LNCAP (cell line): ENCODE measurements around the gene TGM3.

Source experiments
- TF ChIP-seq, protein P1 (sequence below): fragments of 450-650 bp; IDR thresholded peaks from 2 replicates; pipeline ENCODE4 v1.5.1; 2017; ENCODE audit warnings: mild to moderate bottlenecking

The TGM3 gene

DNA sequence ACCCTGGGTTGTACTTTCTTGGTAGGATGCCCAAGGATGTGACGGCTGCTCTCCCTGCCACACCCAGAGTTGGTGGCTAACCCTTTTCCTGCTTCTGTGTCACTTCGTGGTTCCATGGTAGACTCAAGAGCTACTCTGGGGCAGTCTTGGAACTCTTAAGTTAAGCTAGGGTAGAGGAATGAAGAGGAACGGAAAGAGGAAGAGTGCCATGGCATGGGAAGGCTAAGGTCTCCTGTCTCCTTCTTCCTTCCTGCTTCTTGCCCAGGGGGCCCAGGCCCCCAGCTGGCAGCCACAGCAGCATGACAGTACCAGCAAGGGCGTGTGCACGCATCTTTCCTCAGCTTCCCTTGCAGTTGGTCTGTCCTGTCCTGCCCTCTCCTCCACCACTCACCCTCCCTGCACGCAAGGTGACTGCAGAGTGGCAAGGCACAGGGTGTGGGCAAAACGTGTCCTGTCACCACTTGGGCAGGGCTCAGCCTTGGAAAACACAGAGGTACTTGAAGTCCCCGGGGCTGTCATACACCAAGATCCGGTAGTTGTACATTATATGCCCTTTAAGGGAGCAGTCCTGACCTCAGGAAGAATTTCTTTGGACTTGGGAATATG is 39.8 kb upstream of the TGM3 start:
- TF ChIP-seq, protein P1, sequence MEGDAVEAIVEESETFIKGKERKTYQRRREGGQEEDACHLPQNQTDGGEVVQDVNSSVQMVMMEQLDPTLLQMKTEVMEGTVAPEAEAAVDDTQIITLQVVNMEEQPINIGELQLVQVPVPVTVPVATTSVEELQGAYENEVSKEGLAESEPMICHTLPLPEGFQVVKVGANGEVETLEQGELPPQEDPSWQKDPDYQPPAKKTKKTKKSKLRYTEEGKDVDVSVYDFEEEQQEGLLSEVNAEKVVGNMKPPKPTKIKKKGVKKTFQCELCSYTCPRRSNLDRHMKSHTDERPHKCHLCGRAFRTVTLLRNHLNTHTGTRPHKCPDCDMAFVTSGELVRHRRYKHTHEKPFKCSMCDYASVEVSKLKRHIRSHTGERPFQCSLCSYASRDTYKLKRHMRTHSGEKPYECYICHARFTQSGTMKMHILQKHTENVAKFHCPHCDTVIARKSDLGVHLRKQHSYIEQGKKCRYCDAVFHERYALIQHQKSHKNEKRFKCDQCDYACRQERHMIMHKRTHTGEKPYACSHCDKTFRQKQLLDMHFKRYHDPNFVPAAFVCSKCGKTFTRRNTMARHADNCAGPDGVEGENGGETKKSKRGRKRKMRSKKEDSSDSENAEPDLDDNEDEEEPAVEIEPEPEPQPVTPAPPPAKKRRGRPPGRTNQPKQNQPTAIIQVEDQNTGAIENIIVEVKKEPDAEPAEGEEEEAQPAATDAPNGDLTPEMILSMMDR, result no peak

DNA sequence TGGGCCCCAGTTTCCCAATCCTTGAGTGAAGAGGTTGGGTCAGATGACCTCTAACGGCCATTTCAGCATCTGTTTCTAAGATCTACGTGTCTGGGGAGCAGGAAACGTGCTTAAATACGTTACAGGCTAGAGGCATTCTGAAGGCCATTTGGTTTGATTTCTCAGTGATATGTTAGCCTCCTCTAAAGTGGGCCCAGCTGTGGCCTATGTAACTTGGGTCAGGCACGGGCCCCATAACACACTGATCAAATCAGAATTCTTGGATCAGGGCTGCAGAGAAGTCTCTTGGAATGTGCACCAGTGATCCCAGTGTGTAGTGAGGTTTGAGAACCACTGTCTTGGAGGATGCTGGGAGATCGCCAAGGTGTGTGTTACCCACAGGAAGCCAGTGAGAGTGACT is 36.1 kb upstream of the TGM3 start:
- TF ChIP-seq, protein P1, result no peak

DNA sequence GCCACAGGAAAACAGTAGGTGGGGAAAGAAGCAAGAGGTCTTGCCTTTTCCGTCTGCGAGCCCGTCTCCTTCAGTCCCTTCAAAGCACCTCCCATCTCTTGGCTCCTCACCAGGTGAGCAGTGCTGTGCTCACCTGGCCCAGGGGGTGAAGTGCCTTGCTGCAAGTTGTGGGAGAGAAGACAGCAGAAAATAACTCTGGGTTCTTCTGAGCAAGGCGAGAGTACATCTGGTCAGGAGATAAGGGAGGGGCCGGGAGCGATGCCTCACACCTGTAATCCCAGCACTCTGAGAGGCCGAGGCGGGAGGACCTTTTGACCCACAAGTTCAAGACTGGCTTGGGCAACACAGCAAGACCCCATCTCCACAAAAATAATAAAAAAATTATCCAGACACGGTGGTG is 35.6 kb upstream of the TGM3 start:
- TF ChIP-seq, protein P1, result no peak

DNA sequence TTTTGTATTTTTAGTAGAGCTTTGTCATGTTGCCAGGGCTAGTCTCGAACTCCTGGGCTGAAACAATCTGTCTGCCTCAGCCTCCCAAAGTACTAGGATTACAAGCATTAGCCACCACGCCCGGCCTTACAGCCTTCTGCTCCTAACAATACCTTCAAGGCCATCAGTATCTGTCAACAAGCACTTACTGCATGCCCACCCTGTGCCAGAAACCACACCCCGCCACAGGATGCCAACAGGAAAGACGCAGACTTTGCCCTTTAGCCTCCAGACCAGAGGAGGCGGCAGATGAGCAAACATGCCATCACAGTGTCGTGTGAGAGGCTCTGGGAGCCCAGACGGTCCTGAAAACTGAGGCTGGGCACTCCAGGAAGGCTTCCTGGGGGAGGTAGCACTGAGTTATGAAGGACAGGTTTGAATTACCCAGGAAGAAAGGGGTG is 34.7 kb upstream of the TGM3 start:
- TF ChIP-seq, protein P1, result no peak

DNA sequence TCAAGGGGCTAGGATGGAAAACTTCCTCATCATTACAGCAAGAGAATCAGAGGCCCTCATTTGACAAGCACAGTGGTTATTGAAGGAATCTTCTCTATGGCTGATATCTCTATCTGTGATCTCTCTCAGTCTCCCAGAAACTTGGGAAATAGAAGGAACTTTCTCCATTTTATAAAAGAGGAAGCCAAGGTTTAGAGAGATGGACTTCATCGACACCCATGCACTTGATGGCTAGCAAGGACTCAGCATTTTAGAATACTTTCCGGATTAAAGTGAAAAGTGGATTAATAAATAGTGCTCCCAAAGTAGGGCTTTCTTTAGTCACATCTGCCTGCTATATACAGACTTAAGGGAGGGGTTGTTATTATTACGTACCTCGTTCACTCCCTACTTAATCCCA is 34.2 kb upstream of the TGM3 start:
- TF ChIP-seq, protein P1, result no peak

DNA sequence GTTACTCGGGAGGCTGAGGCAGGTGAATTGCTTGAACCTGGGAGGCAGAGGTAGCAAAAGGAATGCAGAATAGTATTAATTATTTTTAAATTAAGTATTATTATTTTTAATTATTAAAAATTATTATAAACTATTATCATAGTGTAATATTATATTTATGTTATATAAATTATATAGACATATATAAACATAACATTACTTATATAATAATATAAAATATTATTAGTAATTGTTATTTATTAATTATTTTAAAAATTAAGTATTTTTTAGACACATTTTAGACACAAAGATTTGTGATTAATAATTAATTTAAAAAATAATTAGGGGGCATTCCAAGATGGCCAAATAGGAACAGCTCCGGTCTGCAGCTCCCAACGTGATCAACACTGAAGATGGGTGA is 31.7 kb upstream of the TGM3 start:
- TF ChIP-seq, protein P1, result no peak

DNA sequence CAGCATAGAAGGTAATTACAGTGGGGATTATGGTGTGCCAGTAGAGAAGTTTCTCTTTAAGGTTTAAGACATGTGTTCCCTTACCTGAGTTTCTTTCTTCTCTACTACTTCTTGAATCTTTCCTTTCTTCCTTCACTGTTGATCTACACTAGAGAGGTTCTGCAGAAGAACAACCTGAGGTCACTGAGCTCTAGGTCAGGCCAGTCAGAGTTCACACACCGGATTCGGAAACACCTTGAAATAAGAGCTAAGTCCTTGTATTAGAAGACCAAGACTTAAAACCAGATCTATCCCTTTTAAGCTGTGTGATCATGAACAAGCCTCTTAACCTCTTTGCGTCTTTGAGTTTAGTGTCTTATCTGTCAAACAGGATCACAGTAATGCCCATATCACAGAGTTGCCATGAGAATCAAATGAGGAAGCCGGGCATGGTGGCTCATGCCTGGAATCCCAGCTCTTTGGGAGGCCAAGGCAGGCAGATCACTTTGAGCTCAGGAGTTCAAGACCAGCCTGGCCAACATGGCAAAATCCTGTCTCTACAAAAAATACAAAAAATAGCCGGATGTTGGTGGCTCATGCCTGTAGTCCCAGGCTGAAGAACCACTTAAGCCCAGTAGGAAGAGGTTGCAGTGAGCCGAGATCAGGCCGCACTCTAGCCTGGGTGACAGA is 22.0 kb upstream of the TGM3 start:
- TF ChIP-seq, protein P1, result no peak

DNA sequence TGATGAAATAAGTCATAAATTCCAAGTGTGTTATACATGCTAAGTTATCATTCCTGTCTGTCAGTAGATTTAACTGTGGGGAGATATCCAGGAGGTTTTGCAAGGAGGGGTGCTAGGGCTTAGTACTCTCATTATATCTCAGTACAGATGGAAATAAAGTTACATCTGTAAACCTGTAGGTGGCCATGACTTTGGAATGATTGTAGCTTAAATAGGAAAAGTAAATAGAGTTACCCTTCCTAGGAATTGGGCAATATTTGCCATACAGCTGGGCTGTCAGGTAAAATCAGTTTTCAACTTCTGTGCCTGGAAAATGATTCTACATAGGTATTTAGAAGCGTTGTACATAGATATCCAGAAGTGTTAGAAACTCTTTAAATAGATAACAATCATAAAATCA is 19.8 kb upstream of the TGM3 start:
- TF ChIP-seq, protein P1, result peak; percentile 36; the same call in 1 of the 2 replicates
